Measurements from ENCODE around the gene DHH. TPM values are rescaled to one million over a fixed set of nuclear protein-coding genes. Genes with fewer than 3 reads are reported as not detected.
"Not testable (repeated sequence)": the region's sequence is repeated elsewhere in the genome, so short reads cannot be mapped to it uniquely, and the experiment has no call there.

Gene DHH
- under 1 TPM; 0.24 to 0.91 (median 0.76) TPM for total RNA-seq
- polyA plus RNA-seq: not detected
- total RNA-seq: 1.1 reads per million

DNA sequence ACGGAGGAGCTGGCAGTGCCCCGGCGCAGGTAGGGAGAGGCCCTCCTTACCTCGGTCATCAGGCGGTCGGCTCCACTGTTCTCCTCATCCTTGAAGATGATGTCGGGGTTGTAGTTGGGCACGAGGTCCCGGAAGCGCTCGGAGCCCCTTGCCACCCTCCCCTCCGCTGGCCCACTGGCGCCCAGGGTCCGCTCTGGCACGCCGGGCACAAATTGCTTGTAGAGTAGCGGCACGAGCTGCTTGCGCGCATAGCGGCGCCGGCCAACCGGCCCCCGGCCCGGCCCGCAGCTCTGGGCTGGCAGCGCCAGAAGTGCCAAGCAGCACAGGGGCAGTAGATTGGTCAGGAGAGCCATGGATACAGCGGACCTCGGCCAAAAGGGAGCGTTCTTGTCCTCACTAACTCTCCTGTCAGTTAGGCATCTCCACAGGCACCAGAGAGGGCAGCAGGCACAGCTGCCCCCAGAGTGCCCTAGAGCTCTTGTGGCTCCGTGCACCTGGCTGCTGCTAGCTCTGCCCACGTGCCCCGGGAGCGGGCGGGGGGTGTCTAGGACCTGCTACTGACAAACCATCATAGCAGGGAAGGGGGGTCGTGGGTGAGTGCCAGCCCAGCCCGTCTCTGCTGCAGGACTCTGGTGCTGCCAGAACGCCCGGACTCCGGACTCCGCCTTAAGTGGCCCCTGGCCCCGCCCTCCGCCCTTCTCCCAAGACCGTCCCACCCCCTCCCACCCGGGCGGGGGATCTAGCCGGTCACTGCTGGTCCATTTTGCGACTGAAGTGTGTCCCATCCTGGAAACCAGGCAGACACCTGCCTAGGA, at the start of gene DHH:
DHH (minus strand) TSS at position 642 of the 815 bp plus-strand sequence; CDS start at position 353, 289 bp downstream.
- Mint-ChIP-seq H3K27ac (peak within 1 kb of the TSS in 2 of 9 donors; percentile 20 to 50), H3K4me1 (peaks cover 22 to 51% (median 43%) of the 10 kb centered on the region in 7 donors), H3K4me3 (peak within 1 kb of the TSS in 9 of 10 donors; percentile 1 to 76 (median 29)), H3K36me3 (peaks cover 0 to 15% (median 4%) of the 10 kb centered on the region in 5 donors), H3K9me3 (peaks cover 0 to 2% (median 0%) of the 10 kb centered on the region in 11 donors), H3K27me3 (peaks cover 45 to 56% (median 52%) of the 10 kb centered on the region in 5 donors)
- no peak within 1 kb of the TSS for H3K4me3 ChIP-seq (ENCODE audit: low read length)
- peaks cover 0 to 20% (median 12%) of the 10 kb centered on the region in 3 experiments for H3K36me3 ChIP-seq (ENCODE audit: control insufficient read depth in 2 of 3, insufficient read depth in 3 of 3, low read length in 3 of 3)
- ATAC-seq (peak; percentile 17), DNase-seq (peak in 1 of 9 donors; percentile 13)
- peaks cover 8 to 30% of the 10 kb centered on the region in 2 donors for H3K27me3 ChIP-seq (ENCODE audit: control insufficient read depth in 2 of 2, insufficient read depth in 2 of 2, low read length in 2 of 2)
- ChIA-PET POLR2A (interaction anchor here (0.6 to 4.4 kb wide), 3 partner anchors 15 to 242 kb away, joined by 7 to 21 read pairs (median 10); partner anchors contain the start of genes DDX23, LMBR1L and TUBA1B), CTCF (interaction anchor here (0.7 to 4.3 kb wide), 7 partner anchors 8 to 170 kb away, joined by 3 to 48 read pairs (median 4); partner anchors contain the start of genes RHEBL1 and TUBA1B)
- H3K4me1 ChIP-seq (ENCODE audit: control insufficient read depth in 2 of 2, insufficient read depth in 2 of 2, low read length in 2 of 2): peaks cover 31 to 38% of the 10 kb centered on the region in 2 donors
- intact Hi-C loops (cut with micrococcal nuclease): loop anchor here in 1 of 2 donors (5.0 kb wide), 1 partner anchor 253 kb away; the partner anchor contains the start of gene DNAJC22
- H3K27ac ChIP-seq (ENCODE audit: low read depth, low read length): no peak within 1 kb of the TSS
- H3K9me3 ChIP-seq (ENCODE audit: control insufficient read depth in 2 of 3, low read length in 3 of 3): no peaks in the 10 kb centered on the region

DNA sequence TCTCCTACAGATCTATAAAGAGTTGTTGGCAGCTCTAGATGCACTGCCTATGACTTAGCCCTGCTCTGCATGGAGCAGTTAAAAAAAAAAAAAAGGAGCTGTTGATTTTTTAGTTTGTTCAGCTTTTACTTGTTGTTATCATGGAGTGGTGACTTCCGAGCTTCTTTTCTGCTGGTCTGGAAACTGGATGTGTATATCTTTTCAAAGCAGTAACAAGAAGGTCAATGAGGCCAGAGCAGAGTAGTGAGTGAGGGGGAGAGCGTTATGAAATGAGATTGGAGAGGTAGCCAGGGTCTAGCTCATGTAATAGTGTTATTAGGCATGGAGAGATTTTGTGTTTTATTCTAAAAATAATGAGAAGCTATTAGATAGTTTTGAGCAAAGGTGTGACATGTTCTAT, 49.8 kb upstream of the DHH start:
- ATAC-seq (no peak), DNase-seq (no peak)
- H3K9me3 ChIP-seq (ENCODE audit: control insufficient read depth in 2 of 3, low read length in 3 of 3): no peaks in the 10 kb centered on the region
- no peak overlapping the region for H3K4me3 ChIP-seq (ENCODE audit: low read length)
- intact Hi-C loops (cut with micrococcal nuclease): no loop called here
- no peak overlapping the region for H3K27ac ChIP-seq (ENCODE audit: low read depth, low read length)
- Mint-ChIP-seq H3K9me3 (no peaks in the 10 kb centered on the region), H3K27me3 (no peaks in the 10 kb centered on the region), H3K36me3 (peaks cover 0 to 14% (median 3%) of the 10 kb centered on the region in 5 donors), H3K27ac (no peak overlapping the region), H3K4me3 (no peak overlapping the region), H3K4me1 (peaks cover 0 to 3% (median 0%) of the 10 kb centered on the region in 7 donors)
- ChIA-PET POLR2A (interaction anchor here (0.5 to 1.1 kb wide), 4 partner anchors 13 to 314 kb away, joined by 3 to 6 read pairs (median 5); no protein-coding TSS in a partner anchor), CTCF (no interaction called here)
- H3K27me3 ChIP-seq (ENCODE audit: control insufficient read depth in 2 of 2, insufficient read depth in 2 of 2, low read length in 2 of 2): no peaks in the 10 kb centered on the region
- H3K36me3 ChIP-seq (ENCODE audit: control insufficient read depth in 2 of 3, insufficient read depth in 3 of 3, low read length in 3 of 3): no peaks in the 10 kb centered on the region
- no peaks in the 10 kb centered on the region for H3K4me1 ChIP-seq (ENCODE audit: control insufficient read depth in 2 of 2, insufficient read depth in 2 of 2, low read length in 2 of 2)

DNA sequence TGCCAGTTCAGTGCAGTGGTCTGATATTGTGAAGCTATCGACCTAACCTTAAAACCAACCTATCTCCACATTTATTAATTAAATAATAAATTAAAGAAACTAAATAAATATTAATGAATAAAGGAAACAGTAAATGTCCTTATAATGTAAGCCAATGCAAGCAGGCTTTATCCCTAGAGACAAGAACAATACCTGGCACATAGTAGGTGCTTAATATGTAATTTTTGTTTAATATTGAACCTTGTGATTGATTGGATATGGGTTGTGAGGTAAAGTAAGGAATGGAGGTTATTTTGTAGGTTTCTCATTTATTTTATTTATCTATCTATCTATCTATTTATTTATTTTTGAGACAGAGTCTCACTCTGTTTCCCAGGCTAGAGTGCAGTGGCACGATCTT, 44.4 kb upstream of the DHH start:
- no peaks in the 10 kb centered on the region for H3K4me1 ChIP-seq (ENCODE audit: control insufficient read depth in 2 of 2, insufficient read depth in 2 of 2, low read length in 2 of 2)
- Mint-ChIP-seq H3K27ac (no peak overlapping the region), H3K36me3 (peaks cover 0 to 4% (median 2%) of the 10 kb centered on the region in 5 donors), H3K9me3 (no peaks in the 10 kb centered on the region), H3K27me3 (no peaks in the 10 kb centered on the region), H3K4me1 (peaks cover 0 to 8% (median under 1%) of the 10 kb centered on the region in 7 donors), H3K4me3 (no peak overlapping the region)
- no peaks in the 10 kb centered on the region for H3K36me3 ChIP-seq (ENCODE audit: control insufficient read depth in 2 of 3, insufficient read depth in 3 of 3, low read length in 3 of 3)
- POLR2A ChIA-PET: interaction anchor here (0.8 kb wide), 1 partner anchor 9 kb away, joined by 5 read pairs; no protein-coding TSS in a partner anchor
- ATAC-seq (no peak), DNase-seq (no peak)
- no peak overlapping the region for H3K27ac ChIP-seq (ENCODE audit: low read depth, low read length)
- CTCF ChIA-PET: no interaction called here
- no peak overlapping the region for H3K4me3 ChIP-seq (ENCODE audit: low read length)
- no peaks in the 10 kb centered on the region for H3K9me3 ChIP-seq (ENCODE audit: control insufficient read depth in 2 of 3, low read length in 3 of 3)
- intact Hi-C loops (cut with micrococcal nuclease): no loop called here
- H3K27me3 ChIP-seq (ENCODE audit: control insufficient read depth in 2 of 2, insufficient read depth in 2 of 2, low read length in 2 of 2): no peaks in the 10 kb centered on the region

DNA sequence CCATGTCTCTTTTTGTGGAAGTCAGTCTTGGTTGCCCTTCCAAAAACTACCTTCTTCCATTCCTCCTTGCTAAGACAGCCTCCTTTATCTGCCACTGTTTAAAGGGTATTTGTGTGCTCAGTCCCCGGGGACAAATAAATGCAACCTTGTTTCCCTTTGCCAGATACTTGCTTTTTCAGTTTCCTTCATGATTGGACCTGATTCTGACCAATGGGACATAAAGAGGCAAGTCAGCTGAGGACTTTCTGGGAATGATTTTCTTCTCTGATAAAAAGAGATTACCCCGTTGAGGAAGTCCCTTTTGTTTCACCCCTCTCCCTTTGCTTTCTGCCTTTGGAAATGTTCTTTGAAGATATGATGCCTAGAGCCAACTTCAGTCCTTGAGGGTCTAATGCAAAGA, 44.0 kb upstream of the DHH start:
- Mint-ChIP-seq H3K27me3 (no peaks in the 10 kb centered on the region), H3K36me3 (peaks cover 0 to 4% (median 2%) of the 10 kb centered on the region in 5 donors), H3K4me1 (peaks cover under 1 to 12% (median 4%) of the 10 kb centered on the region in 7 donors), H3K4me3 (no peak overlapping the region), H3K27ac (no peak overlapping the region), H3K9me3 (no peaks in the 10 kb centered on the region)
- ChIA-PET CTCF (no interaction called here), POLR2A (interaction anchor here (0.8 to 1.4 kb wide), 2 partner anchors 9 to 50 kb away, joined by 5 to 8 read pairs; partner anchors contain the start of gene TUBA1A)
- no peak overlapping the region for H3K27ac ChIP-seq (ENCODE audit: low read depth, low read length)
- no peak for DNase-seq
- intact Hi-C loops (cut with micrococcal nuclease): no loop called here
- no peaks in the 10 kb centered on the region for H3K4me1 ChIP-seq (ENCODE audit: control insufficient read depth in 2 of 2, insufficient read depth in 2 of 2, low read length in 2 of 2)
- no peak overlapping the region for H3K4me3 ChIP-seq (ENCODE audit: low read length)
- ATAC-seq: no peak
- no peaks in the 10 kb centered on the region for H3K27me3 ChIP-seq (ENCODE audit: control insufficient read depth in 2 of 2, insufficient read depth in 2 of 2, low read length in 2 of 2)
- H3K9me3 ChIP-seq (ENCODE audit: control insufficient read depth in 2 of 3, low read length in 3 of 3): no peaks in the 10 kb centered on the region
- H3K36me3 ChIP-seq (ENCODE audit: control insufficient read depth in 2 of 3, insufficient read depth in 3 of 3, low read length in 3 of 3): no peaks in the 10 kb centered on the region

DNA sequence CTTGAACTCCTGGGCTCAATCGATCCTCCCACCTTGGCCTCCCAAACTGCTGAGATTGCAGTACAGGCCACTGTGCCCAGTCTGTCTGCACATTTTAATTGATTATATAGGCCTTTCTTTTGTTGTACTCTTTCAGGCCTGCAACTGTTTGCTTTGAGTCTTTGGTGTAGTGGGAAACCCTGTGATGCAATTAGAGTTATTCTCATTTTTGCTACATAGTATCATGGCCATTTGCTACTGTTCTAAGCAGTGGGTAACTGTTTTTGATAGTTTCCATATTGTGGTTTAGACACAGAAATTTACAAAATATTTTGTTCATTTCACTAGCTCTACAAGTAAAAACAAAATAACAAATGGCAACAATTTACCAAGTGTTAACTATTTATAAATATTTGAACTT, 42.9 kb upstream of the DHH start:
- Mint-ChIP-seq H3K36me3 (peaks cover 0 to 4% (median 2%) of the 10 kb centered on the region in 5 donors), H3K9me3 (no peaks in the 10 kb centered on the region), H3K27me3 (no peaks in the 10 kb centered on the region), H3K27ac (no peak overlapping the region), H3K4me3 (no peak overlapping the region), H3K4me1 (peaks cover 3 to 23% (median 10%) of the 10 kb centered on the region in 7 donors)
- Histone ChIP-seq H3K36me3 (ENCODE audit: control insufficient read depth in 2 of 3, insufficient read depth in 3 of 3, low read length in 3 of 3) (no peaks in the 10 kb centered on the region), H3K4me3 (ENCODE audit: low read length) (no peak overlapping the region), H3K9me3 (ENCODE audit: control insufficient read depth in 2 of 3, low read length in 3 of 3) (no peaks in the 10 kb centered on the region), H3K4me1 (ENCODE audit: control insufficient read depth in 2 of 2, insufficient read depth in 2 of 2, low read length in 2 of 2) (peaks cover under 1% of the 10 kb centered on the region in 2 donors), H3K27me3 (ENCODE audit: control insufficient read depth in 2 of 2, insufficient read depth in 2 of 2, low read length in 2 of 2) (no peaks in the 10 kb centered on the region), H3K27ac (ENCODE audit: low read depth, low read length) (no peak overlapping the region)
- ChIA-PET POLR2A (interaction anchor here (1.4 kb wide), 1 partner anchor 51 kb away, joined by 8 read pairs; the partner anchor contains the start of gene TUBA1A), CTCF (interaction anchor here (0.6 kb wide), 1 partner anchor 28 kb away, joined by 4 read pairs; no protein-coding TSS in a partner anchor)
- ATAC-seq (no peak), DNase-seq (no peak)
- intact Hi-C loops (cut with micrococcal nuclease): no loop called here

DNA sequence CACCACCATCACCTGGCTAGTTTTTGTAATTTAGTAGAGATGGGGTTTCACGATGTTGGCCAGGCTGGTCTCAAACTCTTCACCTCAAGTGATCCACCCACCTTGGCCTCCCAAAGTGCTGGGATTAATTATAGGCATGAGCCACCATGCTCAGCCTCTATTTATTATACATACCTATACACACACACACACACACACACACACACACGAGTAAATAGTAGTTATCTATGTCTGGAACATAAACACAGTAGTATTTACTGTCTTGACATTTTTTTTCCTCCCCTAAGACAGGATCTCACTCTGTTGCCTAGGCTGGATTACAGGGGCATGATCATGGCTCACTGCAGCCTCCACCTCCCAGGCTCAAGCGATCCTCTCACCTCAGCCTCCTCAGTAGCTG, 42.4 kb upstream of the DHH start:
- intact Hi-C loops (cut with micrococcal nuclease); H3K4me1 ChIP-seq (ENCODE audit: control insufficient read depth in 2 of 2, insufficient read depth in 2 of 2, low read length in 2 of 2); ATAC-seq; CTCF ChIA-PET; H3K4me3 ChIP-seq (ENCODE audit: low read length); H3K27ac ChIP-seq (ENCODE audit: low read depth, low read length); H3K9me3 Mint-ChIP-seq; H3K27me3 Mint-ChIP-seq; H3K4me3 Mint-ChIP-seq; H3K36me3 ChIP-seq (ENCODE audit: control insufficient read depth in 2 of 3, insufficient read depth in 3 of 3, low read length in 3 of 3); H3K27me3 ChIP-seq (ENCODE audit: control insufficient read depth in 2 of 2, insufficient read depth in 2 of 2, low read length in 2 of 2); H3K9me3 ChIP-seq (ENCODE audit: control insufficient read depth in 2 of 3, low read length in 3 of 3); H3K36me3 Mint-ChIP-seq; H3K27ac Mint-ChIP-seq; DNase-seq: not testable (repeated sequence)
- H3K4me1 Mint-ChIP-seq: peaks cover 3 to 28% (median 15%) of the 10 kb centered on the region in 7 donors
- POLR2A ChIA-PET: interaction anchor here (1.4 kb wide), 1 partner anchor 52 kb away, joined by 8 read pairs; the partner anchor contains the start of gene TUBA1A

Data from naive thymus-derived CD4-positive, alpha-beta T cell (primary cell).